Measurements from ENCODE around the gene GCNT1. TPM values are rescaled to one million over a fixed set of nuclear protein-coding genes. Genes with fewer than 3 reads are reported as not detected.
"Not testable (repeated sequence)": the region's sequence is repeated elsewhere in the genome, so short reads cannot be mapped to it uniquely, and the experiment has no call there.

Gene GCNT1
- total and polyA plus RNA-seq, 4 donors: 1.9 to 5.3 (median 3.1) TPM

DNA sequence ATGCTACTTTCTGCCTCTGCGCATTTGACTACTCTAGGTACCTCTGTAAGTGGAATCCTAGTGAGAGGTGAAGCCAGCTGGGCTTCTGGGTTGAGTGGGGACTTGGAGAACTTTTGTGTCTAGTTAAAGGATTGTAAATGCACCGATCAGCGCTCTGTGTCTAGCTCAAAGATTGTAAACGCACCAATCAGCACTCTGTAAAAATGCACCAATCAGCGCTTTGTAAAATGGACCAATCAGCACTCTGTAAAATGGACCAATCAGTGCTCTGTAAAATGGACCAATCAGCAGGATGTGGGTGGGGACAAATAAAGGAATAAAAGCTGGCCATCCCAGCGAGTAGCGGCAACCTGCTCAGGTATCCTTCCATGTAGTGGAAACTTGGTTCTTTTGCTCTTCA lies 18.8 kb downstream of the GCNT1 start:
- not testable (repeated sequence) for DNase-seq (ENCODE audit: low read depth in 4 of 6, low spot score in 6 of 6); H3K9me3 ChIP-seq (ENCODE audit: control insufficient read depth, insufficient read depth, low read length); H3K27ac ChIP-seq (ENCODE audit: low read depth, low read length); H3K27me3 ChIP-seq (ENCODE audit: control insufficient read depth, insufficient read depth, low read length); H3K36me3 ChIP-seq (ENCODE audit: control insufficient read depth, insufficient read depth, low read length); H3K4me1 ChIP-seq (ENCODE audit: control insufficient read depth, insufficient read depth, low read length); H3K4me3 ChIP-seq (ENCODE audit: low read depth, low read length)
- WGBS (ENCODE audit: insufficient coverage): 75% methylated on average over 4 of the region's 7 CpGs

DNA sequence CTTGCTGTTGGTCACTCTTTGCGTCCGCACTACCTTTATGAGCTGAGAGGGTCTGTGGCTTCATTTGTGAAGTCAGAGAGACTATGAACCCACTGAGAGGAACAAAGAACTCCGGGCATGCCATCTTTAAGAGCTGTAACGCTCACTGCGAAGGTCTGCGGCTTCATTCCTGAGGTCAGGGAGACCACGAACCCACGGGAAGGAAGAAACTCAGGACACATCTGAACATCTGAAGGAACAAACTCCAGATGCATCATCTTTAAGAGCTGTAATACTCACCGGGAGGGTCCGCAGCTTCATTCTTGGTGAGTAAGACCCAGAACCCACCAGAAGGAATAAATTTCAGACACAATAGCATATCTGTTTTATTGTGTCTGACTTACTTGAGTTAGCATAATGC lies 19.2 kb downstream of the GCNT1 start:
- Histone ChIP-seq H3K4me1 (ENCODE audit: control insufficient read depth, insufficient read depth, low read length) (no peaks in the 10 kb centered on the region), H3K27me3 (ENCODE audit: control insufficient read depth, insufficient read depth, low read length) (no peaks in the 10 kb centered on the region), H3K9me3 (ENCODE audit: control insufficient read depth, insufficient read depth, low read length) (no peaks in the 10 kb centered on the region), H3K4me3 (ENCODE audit: low read depth, low read length) (no peak overlapping the region), H3K27ac (ENCODE audit: low read depth, low read length) (no peak overlapping the region), H3K36me3 (ENCODE audit: control insufficient read depth, insufficient read depth, low read length) (no peaks in the 10 kb centered on the region)
- WGBS (ENCODE audit: insufficient coverage): 92% methylated on average over 8 of the region's 10 CpGs
- DNase-seq (ENCODE audit: low read depth in 4 of 6, low spot score in 6 of 6): no peak

DNA sequence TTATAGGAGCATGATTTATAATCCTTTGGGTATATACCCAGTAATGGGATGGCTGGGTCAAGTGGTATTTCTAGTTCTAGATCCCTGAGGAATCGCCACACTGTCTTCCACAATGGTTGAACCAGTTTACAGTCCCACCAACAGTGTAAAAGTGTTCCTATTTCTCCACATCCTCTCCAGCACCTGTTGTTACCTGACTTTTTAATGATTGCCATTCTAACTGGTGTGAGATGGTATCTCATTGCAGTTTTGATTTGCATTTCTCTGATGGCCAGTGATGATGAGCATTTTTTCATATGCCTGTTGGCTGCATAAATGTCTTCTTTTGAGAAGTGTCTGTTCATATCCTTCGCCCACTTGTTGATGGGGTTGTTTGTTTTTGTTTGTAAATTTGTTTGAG lies 20.4 kb downstream of the GCNT1 start:
- H3K9me3 ChIP-seq (ENCODE audit: control insufficient read depth, insufficient read depth, low read length); H3K36me3 ChIP-seq (ENCODE audit: control insufficient read depth, insufficient read depth, low read length); H3K4me1 ChIP-seq (ENCODE audit: control insufficient read depth, insufficient read depth, low read length); H3K27me3 ChIP-seq (ENCODE audit: control insufficient read depth, insufficient read depth, low read length); H3K27ac ChIP-seq (ENCODE audit: low read depth, low read length); H3K4me3 ChIP-seq (ENCODE audit: low read depth, low read length); DNase-seq (ENCODE audit: low read depth in 4 of 6, low spot score in 6 of 6): not testable (repeated sequence)
- WGBS (ENCODE audit: insufficient coverage): no CpG with 5 or more reads among the region's 2 CpGs

DNA sequence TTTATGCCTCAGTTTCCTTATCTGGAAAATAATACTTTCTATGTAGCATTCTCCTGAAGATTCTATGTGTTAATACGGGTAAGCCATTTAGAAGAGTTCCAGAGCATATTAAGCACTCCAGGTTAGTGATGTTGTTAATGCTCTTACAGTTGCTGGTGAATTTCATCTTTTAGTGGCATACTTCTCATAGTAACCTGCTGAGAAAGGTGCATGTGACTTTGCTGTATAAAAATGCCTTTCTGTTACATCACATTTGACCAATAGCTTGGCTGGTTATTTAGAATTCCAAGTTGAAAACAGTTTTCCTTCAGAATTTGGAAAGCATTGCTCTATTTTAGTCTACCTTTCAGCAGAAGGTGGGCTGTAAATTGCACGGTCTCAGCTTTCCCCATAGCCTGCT lies 27.2 kb downstream of the GCNT1 start:
- 100% methylated on average over 1 of the region's 2 CpGs for WGBS (ENCODE audit: insufficient coverage)
- no peaks in the 10 kb centered on the region for H3K27me3 ChIP-seq (ENCODE audit: control insufficient read depth, insufficient read depth, low read length)
- no peaks in the 10 kb centered on the region for H3K36me3 ChIP-seq (ENCODE audit: control insufficient read depth, insufficient read depth, low read length)
- H3K27ac ChIP-seq (ENCODE audit: low read depth, low read length): no peak overlapping the region
- H3K9me3 ChIP-seq (ENCODE audit: control insufficient read depth, insufficient read depth, low read length): no peaks in the 10 kb centered on the region
- no peak overlapping the region for H3K4me3 ChIP-seq (ENCODE audit: low read depth, low read length)
- no peaks in the 10 kb centered on the region for H3K4me1 ChIP-seq (ENCODE audit: control insufficient read depth, insufficient read depth, low read length)
- no peak for DNase-seq (ENCODE audit: low read depth in 4 of 6, low spot score in 6 of 6)

DNA sequence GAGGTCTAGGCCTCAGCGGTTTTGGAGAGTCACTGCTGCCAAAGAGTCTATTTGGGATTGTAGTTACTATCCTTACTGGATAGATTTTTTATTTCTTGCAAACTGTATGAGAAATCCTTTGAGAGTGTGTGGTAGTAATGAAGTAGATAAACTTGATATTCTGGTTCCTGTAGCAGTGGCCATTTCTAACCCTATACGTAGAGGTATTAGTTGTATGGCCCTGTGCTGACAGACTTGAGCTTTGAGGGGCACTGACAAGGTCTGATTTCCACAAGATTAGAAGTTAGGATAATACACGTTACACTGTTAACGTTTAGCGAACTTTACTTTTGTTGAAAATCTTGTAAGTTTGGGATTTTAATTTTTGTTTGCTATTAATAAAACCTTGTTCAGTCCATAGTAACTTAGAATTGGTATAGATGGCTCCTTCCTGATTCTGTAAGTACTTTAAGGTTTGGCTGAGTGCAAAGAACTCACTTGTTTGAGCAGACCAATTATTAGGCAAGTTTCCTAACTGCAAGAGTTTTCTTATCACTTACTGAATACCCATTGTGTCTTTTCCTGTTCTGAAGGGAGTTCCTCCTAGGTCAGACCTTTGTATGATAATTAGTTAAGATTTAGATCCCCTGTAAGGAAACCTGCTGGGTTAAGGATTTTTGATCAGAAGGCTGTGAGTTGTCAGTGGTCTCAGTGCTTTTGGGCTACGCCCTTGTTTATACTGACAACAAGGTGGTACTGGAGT lies 31.4 kb downstream of the GCNT1 start:
- H3K27ac ChIP-seq (ENCODE audit: low read depth, low read length): no peak overlapping the region
- no peaks in the 10 kb centered on the region for H3K36me3 ChIP-seq (ENCODE audit: control insufficient read depth, insufficient read depth, low read length)
- no peaks in the 10 kb centered on the region for H3K9me3 ChIP-seq (ENCODE audit: control insufficient read depth, insufficient read depth, low read length)
- no peak for DNase-seq (ENCODE audit: low read depth in 4 of 6, low spot score in 6 of 6)
- H3K4me3 ChIP-seq (ENCODE audit: low read depth, low read length): no peak overlapping the region
- no peaks in the 10 kb centered on the region for H3K27me3 ChIP-seq (ENCODE audit: control insufficient read depth, insufficient read depth, low read length)
- no peaks in the 10 kb centered on the region for H3K4me1 ChIP-seq (ENCODE audit: control insufficient read depth, insufficient read depth, low read length)
- 89% methylated on average over 4 of the region's 6 CpGs for WGBS (ENCODE audit: insufficient coverage)

DNA sequence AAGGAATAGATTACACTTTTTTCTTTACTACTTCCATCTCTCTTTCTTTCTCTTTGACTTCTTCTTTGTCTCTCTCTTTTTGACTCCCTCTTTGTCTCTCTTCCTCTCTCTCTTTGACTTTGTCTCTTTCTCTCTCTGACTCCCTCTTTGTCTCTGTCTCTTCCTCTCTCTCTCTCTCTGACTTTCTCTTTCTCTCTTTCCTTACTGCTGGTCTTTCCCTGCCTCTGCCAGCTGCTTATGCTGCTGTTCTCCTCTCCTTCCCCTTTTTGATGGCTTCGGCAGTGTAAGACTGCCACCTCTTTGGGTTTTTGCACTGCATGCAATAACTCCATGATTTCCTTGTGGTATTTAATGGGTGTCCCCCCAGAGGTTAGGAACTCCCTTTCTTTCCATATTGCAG lies 32.1 kb downstream of the GCNT1 start:
- H3K36me3 ChIP-seq (ENCODE audit: control insufficient read depth, insufficient read depth, low read length); H3K9me3 ChIP-seq (ENCODE audit: control insufficient read depth, insufficient read depth, low read length); H3K27me3 ChIP-seq (ENCODE audit: control insufficient read depth, insufficient read depth, low read length); DNase-seq (ENCODE audit: low read depth in 4 of 6, low spot score in 6 of 6); H3K27ac ChIP-seq (ENCODE audit: low read depth, low read length); H3K4me1 ChIP-seq (ENCODE audit: control insufficient read depth, insufficient read depth, low read length); H3K4me3 ChIP-seq (ENCODE audit: low read depth, low read length): not testable (repeated sequence)
- WGBS (ENCODE audit: insufficient coverage): no CpG with 5 or more reads among the region's 1 CpG

DNA sequence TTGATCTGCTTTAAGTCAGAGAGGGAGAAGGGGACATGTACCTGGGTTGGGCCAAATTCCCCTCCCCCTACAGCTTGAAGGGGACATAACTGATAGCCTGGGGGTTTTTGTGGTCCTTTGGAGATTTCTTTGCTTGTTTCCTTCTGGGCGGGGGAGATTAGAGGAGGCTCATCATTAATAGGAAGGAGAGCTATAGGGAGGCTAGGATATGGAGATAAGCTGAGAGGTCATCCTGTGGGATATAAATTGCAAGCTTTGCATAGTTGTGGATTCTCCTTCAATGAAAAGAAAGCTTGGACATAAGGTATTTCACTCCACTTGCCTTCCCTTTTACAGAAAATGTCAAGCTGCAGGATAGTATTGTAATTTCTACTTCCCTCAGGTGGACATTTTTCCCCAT lies 34.5 kb downstream of the GCNT1 start:
- not testable (repeated sequence) for H3K27me3 ChIP-seq (ENCODE audit: control insufficient read depth, insufficient read depth, low read length); H3K4me3 ChIP-seq (ENCODE audit: low read depth, low read length); H3K4me1 ChIP-seq (ENCODE audit: control insufficient read depth, insufficient read depth, low read length); H3K27ac ChIP-seq (ENCODE audit: low read depth, low read length); H3K9me3 ChIP-seq (ENCODE audit: control insufficient read depth, insufficient read depth, low read length); H3K36me3 ChIP-seq (ENCODE audit: control insufficient read depth, insufficient read depth, low read length); DNase-seq (ENCODE audit: low read depth in 4 of 6, low spot score in 6 of 6)
- WGBS (ENCODE audit: insufficient coverage): no CpG with 5 or more reads among the region's 1 CpG

DNA sequence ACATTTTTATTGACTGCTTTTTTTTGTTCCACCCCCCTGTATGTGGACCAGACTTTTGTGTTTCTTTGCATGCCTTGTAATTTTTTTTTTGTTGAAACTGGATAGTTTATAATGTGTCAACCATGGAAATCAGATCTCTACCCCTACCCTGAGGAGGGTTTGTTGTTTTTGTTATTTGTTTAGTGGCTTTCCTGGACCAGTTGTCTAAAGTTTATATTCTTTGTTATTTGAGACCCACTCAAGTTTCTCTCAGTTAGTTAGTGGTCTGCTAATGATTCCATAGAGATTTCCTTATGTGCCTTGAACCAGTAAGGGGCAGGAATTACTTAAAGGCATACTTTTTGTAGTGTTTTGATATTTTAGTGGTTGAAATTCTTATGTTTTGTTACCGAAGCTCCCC lies 41.1 kb downstream of the GCNT1 start:
- no peak overlapping the region for H3K27ac ChIP-seq (ENCODE audit: low read depth, low read length)
- 100% methylated on average over 1 of the region's 1 CpG for WGBS (ENCODE audit: insufficient coverage)
- no peak overlapping the region for H3K4me3 ChIP-seq (ENCODE audit: low read depth, low read length)
- no peaks in the 10 kb centered on the region for H3K36me3 ChIP-seq (ENCODE audit: control insufficient read depth, insufficient read depth, low read length)
- H3K9me3 ChIP-seq (ENCODE audit: control insufficient read depth, insufficient read depth, low read length): no peaks in the 10 kb centered on the region
- H3K4me1 ChIP-seq (ENCODE audit: control insufficient read depth, insufficient read depth, low read length): no peaks in the 10 kb centered on the region
- no peak for DNase-seq (ENCODE audit: low read depth in 4 of 6, low spot score in 6 of 6)
- H3K27me3 ChIP-seq (ENCODE audit: control insufficient read depth, insufficient read depth, low read length): no peaks in the 10 kb centered on the region

DNA sequence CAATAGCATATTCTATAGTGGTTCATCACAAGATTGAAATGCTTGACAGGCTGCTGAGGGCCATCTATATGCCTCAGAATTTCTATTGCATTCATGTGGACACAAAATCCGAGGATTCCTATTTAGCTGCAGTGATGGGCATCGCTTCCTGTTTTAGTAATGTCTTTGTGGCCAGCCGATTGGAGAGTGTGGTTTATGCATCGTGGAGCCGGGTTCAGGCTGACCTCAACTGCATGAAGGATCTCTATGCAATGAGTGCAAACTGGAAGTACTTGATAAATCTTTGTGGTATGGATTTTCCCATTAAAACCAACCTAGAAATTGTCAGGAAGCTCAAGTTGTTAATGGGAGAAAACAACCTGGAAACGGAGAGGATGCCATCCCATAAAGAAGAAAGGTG lies 43.8 kb downstream of the GCNT1 start:
- Histone ChIP-seq H3K27ac (ENCODE audit: low read depth, low read length) (no peak overlapping the region), H3K4me3 (ENCODE audit: low read depth, low read length) (no peak overlapping the region), H3K9me3 (ENCODE audit: control insufficient read depth, insufficient read depth, low read length) (no peaks in the 10 kb centered on the region), H3K36me3 (ENCODE audit: control insufficient read depth, insufficient read depth, low read length) (no peaks in the 10 kb centered on the region), H3K4me1 (ENCODE audit: control insufficient read depth, insufficient read depth, low read length) (no peaks in the 10 kb centered on the region), H3K27me3 (ENCODE audit: control insufficient read depth, insufficient read depth, low read length) (no peaks in the 10 kb centered on the region)
- WGBS (ENCODE audit: insufficient coverage): 89% methylated on average over 5 of the region's 6 CpGs
- no peak for DNase-seq (ENCODE audit: low read depth in 4 of 6, low spot score in 6 of 6)

DNA sequence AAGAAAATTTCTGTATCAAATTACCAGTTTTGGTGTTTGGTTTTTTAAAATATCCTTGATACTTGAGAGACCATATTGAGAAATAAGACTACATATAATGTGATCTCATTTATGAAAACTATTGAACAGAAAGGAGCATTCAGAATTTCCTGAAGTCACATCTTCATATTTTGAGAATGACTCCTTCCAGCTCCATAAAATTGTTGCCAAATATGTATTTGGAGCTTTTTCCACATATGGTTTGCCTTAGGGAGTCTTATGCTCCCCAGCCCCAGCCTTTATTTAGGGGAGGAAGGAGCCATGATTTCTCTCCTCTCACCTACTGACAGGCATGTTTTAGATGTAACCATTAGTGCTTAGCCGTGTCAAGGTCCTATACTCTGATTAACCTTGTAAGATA lies 51.1 kb downstream of the GCNT1 start:
- Histone ChIP-seq H3K9me3 (ENCODE audit: control insufficient read depth, insufficient read depth, low read length) (peaks cover 2% of the 10 kb centered on the region), H3K27me3 (ENCODE audit: control insufficient read depth, insufficient read depth, low read length) (no peaks in the 10 kb centered on the region), H3K4me3 (ENCODE audit: low read depth, low read length) (no peak overlapping the region), H3K4me1 (ENCODE audit: control insufficient read depth, insufficient read depth, low read length) (no peaks in the 10 kb centered on the region), H3K36me3 (ENCODE audit: control insufficient read depth, insufficient read depth, low read length) (no peaks in the 10 kb centered on the region), H3K27ac (ENCODE audit: low read depth, low read length) (no peak overlapping the region)
- peak in 1 of 6 donors; percentile 34 for DNase-seq (ENCODE audit: low read depth in 4 of 6, low spot score in 6 of 6)
- WGBS (ENCODE audit: insufficient coverage): no CpG with 5 or more reads among the region's 1 CpG
